A204.1 (cell line): Measurements from ENCODE around the gene ZMYND15.

ENCODE experiments used
- FAIRE-seq: peaks from 2 replicates; lab custom pipeline; 2012; peaks lifted over from hg19 to GRCh38; lab: Jason Lieb, UNC

The ZMYND15 gene

GRCh38 chr17:4786106-4786511 lies 46.5 kb downstream of the ZMYND15 start, which contains the start of gene VMO1:
Gene VMO1 (minus strand): TSS chr17:4786364. CDS start chr17:4786352, 12 bp downstream.
- FAIRE-seq = no peak

DNA sequence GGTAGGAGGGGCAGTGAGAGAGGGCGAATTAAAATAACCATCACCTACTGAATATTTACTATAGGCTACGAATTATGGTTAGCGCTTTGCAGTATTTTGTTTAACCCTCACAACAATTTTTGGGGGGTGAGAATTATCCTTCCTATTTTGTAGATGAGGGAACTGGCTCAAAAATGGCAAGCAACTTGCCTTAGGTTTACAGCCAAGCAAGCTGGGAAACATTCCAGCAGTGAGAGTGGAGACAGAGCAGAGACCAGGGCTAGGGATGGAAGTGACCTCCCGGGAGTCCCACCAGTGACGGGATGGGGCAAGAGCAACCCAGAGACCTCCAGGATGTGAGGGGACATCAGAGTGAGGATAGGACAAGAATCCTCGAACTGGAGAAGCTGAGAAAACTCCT lies 46.9 kb downstream of the ZMYND15 start:
- FAIRE-seq = no peak

GRCh38 chr17:4788159-4788806 lies 48.6 kb downstream of the ZMYND15 start:
- no peak for FAIRE-seq

GRCh38 chr17:4788807-4789700 lies 49.4 kb downstream of the ZMYND15 start, which contains the start of gene GLTPD2:
Gene GLTPD2 (plus strand): TSS chr17:4788964. CDS start chr17:4789012, 48 bp downstream.
- no peak for FAIRE-seq

GRCh38 chr17:4789701-4789950 lies 50.0 kb downstream of the ZMYND15 start:
- FAIRE-seq = no peak

GRCh38 chr17:4789951-4790704 lies 50.5 kb downstream of the ZMYND15 start:
- FAIRE-seq = no peak

DNA sequence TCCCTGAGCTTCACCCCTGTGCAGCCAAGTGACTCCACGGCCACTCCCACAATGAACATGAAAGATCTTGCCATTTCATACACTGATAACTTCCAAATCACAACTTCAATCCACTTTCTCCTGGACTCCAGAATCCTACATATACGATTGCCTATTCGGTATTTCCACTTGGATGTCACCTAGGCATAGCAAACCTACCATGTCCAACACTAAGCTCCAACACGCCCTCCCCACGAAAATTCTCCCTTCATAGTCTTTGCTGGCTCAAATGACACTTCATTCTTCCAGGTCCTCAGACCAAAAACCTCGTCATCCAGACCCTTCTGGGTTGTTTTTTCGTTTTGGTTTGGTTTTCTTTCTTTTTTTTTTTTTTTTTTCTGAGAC lies 51.1 kb downstream of the ZMYND15 start:
- no peak for FAIRE-seq

DNA sequence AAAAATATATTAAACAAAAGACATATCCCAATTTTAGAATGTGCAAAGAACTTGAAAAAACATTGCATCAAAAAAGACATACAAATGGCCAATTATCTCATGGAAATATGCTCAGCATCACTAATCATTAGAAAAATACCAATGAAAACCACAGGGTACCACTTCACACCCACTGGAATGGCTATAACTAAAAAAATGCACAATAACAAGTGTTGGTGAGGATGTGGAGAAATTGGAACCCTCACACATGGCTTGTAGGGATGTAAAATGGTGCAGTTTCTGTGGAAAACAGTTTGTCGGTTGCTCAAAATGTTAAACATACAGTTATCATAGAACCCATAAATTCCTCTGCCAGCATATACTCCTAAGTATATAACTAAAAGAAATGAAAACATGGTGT lies 55.5 kb downstream of the ZMYND15 start:
- no peak for FAIRE-seq
